WI38 (cell line): ENCODE measurements around the gene FOXL3.
"Not testable (repeated sequence)": the region's sequence is repeated elsewhere in the genome, so short reads cannot be mapped to it uniquely, and the experiment has no call there.

Source experiments
- H3K4me3 ChIP-seq: 2 replicates; pipeline ENCODE4 v1.5.1; 2011; ENCODE audit warnings: low read depth, mild to moderate bottlenecking, control low read depth, low read length
- TF ChIP-seq, protein P1 (sequence below): IDR thresholded peaks from 2 replicates; pipeline ENCODE4 v1.5.1; 2012; ENCODE audit warnings: low read depth, mild to moderate bottlenecking, control low read depth, low read length

Gene FOXL3

DNA sequence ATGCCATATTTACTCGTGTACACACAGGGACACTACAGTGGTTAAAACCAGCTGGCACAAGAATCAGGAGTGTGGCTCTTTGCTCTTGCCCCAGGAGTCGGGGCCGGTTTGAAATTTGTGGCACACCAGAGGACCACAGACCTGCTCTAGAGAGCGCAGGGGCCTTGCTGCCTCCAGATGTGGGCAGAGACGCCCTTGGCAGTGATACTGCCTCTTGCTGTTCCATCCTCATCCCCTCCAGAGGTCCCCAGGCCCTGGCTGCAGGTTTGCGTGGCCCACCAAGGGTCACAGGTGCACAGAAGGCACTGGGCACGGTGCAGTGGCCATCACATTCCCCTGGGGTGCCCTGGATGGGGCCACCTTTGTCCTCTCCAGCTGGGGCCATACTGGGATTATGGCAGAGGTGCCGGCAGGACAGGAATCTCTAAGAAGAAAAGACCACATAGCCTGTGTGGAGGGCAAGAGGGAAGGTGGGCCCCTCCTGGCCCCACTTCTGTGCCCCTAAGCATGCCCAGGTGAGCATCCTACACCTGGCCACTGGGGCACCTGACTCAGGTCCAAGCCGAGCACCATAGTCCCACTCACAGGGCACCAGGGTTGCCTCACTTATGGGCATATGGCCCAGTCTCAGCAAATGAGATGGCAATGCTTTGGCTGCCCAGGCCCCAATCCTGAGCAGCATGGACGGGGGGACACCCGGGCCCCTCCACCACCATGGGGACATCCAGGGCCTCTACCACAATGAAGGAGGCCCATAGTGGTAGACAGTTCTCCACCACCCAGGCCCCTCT, 45.6 kb downstream of the FOXL3 start:
- TF ChIP-seq, protein P1, sequence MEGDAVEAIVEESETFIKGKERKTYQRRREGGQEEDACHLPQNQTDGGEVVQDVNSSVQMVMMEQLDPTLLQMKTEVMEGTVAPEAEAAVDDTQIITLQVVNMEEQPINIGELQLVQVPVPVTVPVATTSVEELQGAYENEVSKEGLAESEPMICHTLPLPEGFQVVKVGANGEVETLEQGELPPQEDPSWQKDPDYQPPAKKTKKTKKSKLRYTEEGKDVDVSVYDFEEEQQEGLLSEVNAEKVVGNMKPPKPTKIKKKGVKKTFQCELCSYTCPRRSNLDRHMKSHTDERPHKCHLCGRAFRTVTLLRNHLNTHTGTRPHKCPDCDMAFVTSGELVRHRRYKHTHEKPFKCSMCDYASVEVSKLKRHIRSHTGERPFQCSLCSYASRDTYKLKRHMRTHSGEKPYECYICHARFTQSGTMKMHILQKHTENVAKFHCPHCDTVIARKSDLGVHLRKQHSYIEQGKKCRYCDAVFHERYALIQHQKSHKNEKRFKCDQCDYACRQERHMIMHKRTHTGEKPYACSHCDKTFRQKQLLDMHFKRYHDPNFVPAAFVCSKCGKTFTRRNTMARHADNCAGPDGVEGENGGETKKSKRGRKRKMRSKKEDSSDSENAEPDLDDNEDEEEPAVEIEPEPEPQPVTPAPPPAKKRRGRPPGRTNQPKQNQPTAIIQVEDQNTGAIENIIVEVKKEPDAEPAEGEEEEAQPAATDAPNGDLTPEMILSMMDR, result no peak

DNA sequence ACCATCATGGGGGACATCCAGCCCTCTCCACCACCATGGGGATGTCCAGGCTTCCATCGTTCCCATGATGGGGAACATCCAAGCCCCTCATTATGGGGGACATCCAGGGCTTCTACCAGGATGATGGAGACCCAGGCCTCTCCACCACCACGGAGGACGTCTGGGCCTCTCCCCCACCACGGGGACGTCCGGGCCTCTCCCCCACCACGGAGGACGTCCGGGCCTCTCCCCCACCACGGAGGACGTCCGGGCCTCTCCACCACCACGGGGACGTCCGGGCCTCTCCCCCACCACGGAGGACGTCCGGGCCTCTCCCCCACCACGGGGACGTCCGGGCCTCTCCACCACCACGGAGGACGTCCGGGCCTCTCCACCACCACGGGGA, 46.2 kb downstream of the FOXL3 start:
- H3K4me3 ChIP-seq, result not testable (repeated sequence)

More for the DNA sequence above, 45.6 kb downstream of the FOXL3 start:
- no peak overlapping the region for H3K4me3 ChIP-seq

DNA sequence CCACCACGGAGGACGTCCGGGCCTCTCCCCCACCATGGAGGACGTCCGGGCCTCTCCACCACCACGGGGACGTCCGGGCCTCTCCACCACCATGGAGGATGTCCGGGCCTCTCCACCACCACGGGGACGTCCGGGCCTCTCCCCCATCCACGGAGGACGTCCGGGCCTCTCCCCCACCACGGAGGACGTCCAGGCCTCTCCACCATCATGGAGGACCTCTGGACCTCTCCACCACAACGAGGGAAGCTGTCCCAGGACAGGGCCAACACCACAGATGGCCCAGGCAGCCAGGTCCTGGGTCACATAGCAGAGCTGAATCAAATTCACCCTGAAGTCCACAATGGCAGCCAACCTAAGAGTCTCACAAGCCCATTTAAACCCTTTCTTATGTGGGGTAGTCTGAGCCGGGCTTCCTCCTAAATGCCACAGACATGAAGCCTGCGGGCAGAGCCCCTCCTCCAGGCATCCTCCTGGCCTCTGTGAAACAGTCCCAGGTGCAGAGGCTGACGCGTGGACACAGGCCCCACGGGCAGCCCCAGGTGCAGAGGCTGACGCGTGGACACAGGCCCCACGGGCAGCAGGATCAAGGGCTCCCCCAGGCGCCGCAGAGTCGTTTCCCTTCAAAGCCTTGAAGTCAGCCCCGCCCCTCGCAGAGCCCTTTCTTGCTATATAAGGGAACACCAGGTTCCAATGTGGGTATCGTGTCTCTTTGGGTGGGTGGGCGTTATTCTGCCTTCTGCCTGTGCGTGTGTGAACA, 47.0 kb downstream of the FOXL3 start:
- TF ChIP-seq, protein P1, result no peak
- H3K4me3 ChIP-seq, result no peak overlapping the region

DNA sequence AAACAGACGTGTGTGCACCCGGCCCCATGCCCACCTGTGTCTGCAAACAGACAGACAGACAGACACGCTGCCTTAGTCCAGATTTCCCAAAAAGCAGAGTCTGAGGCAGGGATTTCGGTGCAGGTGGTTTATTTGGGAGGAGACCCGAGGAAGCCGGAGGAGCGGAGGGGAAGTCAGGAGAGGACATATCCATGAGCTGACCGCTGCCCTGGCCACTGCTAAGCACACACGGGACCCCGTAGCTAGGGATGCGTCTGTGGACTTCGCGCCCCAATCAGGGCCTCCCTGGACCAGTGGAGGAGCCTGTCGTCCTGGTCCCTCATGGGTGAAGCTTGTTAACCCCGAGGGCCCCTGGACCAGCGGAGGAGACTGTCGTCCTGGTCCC, 47.6 kb downstream of the FOXL3 start:
- TF ChIP-seq, protein P1, result no peak

DNA sequence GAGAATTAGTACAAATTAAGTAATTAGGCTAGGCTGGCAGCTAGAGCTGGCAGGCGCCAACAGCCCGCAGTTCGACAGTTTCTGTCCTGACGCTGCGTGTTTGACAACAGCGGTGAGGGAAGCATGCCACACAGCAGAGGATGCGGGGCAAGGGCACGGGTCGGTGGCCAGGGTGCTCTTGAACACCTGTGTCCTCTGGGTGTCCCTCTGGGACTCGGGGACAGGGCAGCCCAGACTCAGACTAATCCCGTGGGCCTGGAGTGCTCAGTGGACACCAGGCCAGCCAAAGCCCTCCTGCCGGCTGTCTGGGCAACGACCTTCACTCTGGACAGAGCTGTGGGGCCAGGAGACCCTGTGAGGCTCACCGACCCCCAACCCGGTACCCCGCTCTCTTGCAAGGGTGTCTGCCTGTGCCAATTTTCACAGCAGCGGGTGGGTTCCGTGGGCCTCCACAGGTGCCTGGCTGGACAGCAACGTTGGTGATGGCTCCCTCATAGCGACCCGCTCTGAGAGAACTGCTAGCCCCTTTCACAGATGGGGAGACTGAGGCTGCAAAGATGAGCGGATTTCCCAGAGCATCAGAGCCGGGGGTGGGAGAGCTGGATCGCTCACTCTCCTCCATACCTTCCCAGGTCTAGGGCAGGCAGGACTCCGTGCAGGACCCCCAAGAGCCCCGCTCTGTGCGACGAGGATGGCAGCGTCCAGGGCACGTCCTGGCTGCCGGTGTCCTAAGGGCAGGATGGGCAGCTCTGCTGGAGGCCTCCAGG, 48.5 kb downstream of the FOXL3 start:
- TF ChIP-seq, protein P1, result no peak

More for the DNA sequence above, 47.6 kb downstream of the FOXL3 start:
- H3K4me3 ChIP-seq, result no peak overlapping the region

DNA sequence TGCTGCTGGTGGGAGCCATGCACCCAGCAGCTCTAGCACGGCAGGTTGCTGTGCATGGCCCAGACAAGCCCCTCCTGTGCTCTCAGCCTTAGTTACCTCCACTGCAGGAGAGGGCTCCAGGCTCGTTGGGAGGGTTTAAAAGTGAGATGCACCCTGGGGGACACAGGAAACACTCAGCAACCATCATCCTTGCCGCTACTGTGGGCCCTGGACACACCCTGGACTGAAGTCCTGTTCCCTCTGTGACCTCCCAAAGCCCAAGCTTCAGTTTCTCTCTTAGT, 49.0 kb downstream of the FOXL3 start:
- TF ChIP-seq, protein P1, result no peak
- H3K4me3 ChIP-seq, result no peak overlapping the region

More for the DNA sequence above, 48.5 kb downstream of the FOXL3 start:
- H3K4me3 ChIP-seq, result no peak overlapping the region

DNA sequence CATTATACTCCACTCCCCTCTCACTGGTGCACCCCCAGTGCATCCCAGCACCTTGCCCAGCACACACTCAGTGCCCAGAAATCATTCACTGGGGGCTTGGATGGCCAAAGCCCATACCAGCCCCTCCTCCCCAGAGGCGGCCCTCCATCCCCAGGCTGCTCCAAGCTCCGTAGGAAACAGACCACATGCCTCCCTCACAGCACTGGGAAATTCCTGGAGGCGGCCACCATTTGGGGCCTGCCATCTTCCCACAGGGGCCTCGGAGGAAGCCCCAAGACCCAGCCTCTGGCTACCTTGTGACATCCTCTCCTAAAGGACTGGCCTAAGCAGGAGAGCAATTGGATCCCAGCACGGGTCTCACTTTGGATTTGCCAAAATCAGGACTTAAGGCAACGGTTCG, 49.7 kb downstream of the FOXL3 start:
- H3K4me3 ChIP-seq, result no peak overlapping the region
- TF ChIP-seq, protein P1, result no peak
